NCI-H146 treated with DMSO at 0.1 percent for 48 hours (cell line): Measurements from ENCODE around the gene KSR2.

ENCODE experiments used
- DNase-seq: peaks from one replicate; lab custom pipeline; 2025; ENCODE audit not compliant: unreplicated experiment; lab: John Stamatoyannopoulos, UW

The KSR2 gene

GRCh38 chr12:117968151-117968789, 520 bp downstream of the KSR2 start:
- DNase-seq = peak; percentile 27

DNA sequence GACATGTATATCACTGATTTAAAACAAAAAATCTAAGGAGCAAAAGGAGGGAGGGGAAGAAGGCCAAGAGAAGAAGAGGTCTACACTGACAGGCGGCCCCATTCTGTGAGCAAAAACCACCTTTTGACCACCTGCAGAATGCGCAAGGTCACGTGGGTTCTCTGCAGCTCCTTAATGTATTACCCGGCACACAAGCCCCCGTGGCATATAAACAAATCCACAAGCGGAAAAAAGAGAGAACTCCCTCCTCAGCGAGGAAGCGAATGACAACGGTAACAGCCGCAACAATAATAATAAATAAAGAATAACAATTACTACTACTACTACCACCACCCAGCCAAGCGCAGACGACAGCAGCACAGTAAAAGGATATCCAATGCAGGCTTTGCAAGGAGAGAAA, 1.3 kb downstream of the KSR2 start:
- peak; percentile 27 for DNase-seq

- DNase-seq = no peak
Measured at GRCh38 chr12:117967043-117967442, 1.7 kb downstream of the KSR2 start.

DNA sequence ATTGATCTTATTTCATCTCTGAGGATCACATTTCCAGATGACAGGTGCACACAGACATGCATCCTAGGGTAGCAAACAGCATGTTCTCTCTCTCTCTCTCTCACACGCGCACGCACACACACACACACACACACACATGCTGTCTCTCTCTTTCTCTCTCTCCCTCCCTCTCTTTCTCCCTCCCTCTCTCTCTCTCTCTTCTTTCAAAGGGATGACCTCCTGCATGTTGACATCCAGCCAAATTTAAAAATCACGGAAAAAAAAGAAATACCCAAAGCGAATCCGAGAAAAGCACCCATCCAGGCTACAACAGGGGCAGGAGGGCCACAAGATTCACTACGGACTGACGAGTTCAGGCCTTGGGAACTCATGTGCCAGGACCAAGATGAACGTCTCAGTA, 2.3 kb downstream of the KSR2 start:
- peak; percentile 24 for DNase-seq

DNA sequence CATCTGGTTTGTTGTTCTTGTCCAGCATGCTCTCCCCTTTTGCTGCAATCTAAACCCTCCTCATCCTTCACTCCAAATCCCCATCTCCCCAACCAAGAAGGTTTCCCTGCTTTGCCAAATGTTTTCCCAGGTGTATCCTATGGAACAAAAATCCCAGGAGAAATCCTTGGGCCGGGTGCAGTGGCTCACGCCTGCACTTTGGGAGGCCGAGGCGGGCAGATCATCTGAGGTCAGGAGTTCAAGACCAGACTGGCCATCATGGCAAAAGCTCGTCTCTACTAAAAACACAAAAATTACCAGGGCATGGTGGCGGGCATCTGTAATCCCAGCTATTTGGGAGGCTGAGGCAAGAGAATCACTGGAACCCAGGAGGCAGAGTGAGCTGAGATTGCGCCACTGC, 5.0 kb downstream of the KSR2 start:
- no peak for DNase-seq

- no peak for DNase-seq
Measured at GRCh38 chr12:117936722-117937484, 31.9 kb downstream of the KSR2 start.

- no peak for DNase-seq
Measured at GRCh38 chr12:117933545-117933944, 35.2 kb downstream of the KSR2 start.

DNA sequence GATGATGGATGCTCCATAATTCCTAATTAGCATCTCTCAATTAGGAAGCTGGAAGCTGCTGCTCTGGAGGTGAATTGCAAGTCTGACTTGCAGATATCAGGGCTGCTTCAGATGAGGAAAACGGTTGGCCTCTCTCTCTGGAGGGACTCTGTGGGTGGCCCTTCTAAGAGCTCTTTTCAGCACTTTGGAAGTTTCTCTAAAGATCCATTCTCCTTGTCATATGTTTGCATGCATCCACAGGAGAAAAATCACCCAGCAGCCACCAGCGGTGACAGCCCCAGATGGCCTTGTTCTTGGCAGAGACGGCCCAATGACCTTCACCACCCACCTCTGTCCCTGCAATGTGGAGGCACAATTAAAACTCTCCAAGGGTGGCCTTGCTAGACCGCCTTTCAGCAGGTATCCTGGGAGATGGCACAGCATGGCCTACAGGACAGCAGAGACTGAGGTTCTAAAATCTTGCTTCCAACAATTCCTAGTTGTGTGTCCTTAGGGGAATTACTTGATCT, 42.3 kb downstream of the KSR2 start:
- no peak for DNase-seq

DNA sequence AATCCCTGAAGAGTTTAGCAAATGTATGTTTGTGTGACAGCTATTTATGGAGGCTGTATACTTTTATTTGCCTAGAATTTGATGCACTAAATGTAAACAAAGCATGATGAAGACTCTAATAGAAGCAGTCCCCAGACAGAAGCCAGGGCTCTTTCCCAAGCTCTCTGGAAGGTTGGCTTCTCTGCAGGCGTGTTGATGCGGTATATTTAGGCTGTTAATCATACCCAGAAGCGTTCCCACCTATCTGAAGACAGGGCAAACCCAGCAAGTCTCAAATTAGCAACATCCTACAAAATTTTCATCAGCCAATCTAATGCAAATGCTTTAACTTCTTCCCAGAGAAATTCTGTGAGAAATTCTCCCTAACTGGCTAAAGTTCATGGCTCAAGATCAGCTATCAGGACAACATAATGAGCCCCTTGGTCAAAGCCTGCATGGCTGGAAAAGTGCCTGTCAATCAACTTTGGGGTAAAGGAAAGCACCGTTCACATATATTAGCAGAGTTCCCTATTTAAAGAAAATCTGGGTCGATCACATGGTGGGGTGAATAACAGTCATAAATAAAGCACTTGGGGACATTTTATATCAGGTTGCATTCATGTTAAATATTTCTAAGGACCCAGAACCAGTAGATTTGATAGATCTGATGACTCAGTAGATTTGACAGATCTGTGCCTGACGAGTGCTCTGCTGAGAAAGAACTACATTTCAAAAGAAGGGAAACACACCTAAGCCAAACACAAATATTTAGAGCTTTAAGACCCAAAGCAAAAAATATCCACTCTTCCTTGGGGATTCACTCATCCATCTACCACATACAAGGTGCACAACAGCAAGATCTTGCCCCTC, 46.6 kb downstream of the KSR2 start:
- no peak for DNase-seq

DNA sequence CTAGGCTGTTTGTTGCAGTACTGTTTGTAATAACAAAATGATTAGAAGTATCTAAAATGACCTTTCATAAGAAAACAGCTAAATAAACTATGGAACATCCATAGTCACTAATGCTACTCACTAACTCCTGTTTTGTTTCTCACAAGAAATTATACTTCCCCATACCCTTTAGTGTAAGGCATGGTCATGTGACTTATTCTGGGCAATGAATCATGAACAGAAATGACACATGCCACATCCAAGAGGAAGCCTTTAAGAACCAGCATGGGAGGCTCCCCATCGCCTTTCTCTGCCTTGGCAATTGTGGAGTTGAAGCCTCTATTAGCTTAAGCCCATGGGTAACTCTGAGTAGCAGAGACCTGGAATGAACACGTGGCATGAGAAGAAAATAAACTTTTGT, 49.3 kb downstream of the KSR2 start:
- no peak for DNase-seq

DNA sequence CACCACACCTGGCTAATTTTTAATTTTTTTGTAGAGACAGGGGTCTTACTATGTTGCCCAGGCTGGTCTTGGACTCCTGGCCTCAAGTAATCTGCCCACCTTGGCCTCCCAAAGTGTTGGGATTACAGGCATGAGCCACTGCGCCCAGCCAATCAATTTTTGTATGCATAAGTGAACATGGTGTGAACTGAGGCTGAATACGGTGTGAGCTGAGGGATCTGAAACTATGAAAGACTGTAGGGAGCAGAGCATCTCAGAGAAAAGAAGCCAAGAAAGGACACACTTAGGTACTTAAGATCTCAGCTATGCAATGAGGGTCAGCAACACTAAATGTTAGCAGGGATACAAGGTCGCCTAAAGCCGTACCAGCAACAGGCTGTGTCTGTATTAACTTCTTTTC, 54.1 kb downstream of the KSR2 start:
- DNase-seq = no peak

- no peak for DNase-seq
Measured at GRCh38 chr12:117912756-117913155, 56.0 kb downstream of the KSR2 start.

DNA sequence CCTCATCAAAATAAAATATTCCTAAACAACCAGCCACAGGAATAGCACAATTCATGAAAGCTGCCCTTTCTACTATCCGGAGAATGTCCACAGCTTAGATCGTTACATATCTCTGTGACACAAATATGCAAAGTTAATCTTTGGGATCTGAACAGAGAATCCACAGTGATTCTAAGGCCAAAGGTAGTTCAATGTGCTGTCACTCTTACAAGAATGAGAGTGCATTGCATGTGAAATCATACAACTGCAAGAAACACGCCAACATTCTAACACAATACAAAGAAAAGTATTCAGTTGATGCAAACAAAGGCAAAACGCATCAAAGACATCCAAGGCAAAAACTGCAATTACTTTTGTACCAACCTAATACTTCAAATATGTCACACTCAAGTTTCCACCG, 60.4 kb downstream of the KSR2 start:
- DNase-seq = no peak

- peak; percentile 60 for DNase-seq
Measured at GRCh38 chr12:117907108-117907689, 61.6 kb downstream of the KSR2 start.

DNA sequence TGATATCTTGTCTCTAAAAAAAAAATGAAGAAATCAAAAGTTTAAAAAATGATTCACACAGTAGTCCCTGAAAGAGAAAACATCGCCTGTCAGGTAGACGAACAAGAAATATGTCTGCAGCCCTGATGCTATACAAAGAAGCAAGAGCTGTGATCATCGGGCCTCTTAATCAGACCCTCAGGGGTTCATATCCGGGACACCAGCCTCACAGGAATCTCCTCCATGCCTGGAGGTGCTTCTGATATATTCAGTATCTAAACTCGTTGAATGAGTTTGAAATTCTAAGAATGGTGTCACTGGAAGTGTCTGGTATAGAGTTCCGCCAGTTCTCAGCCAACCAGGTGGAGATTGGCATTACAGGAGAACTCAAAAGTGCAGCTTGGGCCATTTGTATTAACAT, 64.7 kb downstream of the KSR2 start:
- no peak for DNase-seq

- DNase-seq = no peak
Measured at GRCh38 chr12:117903110-117903840, 65.5 kb downstream of the KSR2 start.

- no peak for DNase-seq
Measured at GRCh38 chr12:117901631-117902030, 67.2 kb downstream of the KSR2 start.

- no peak for DNase-seq
Measured at GRCh38 chr12:117900561-117900960, 68.2 kb downstream of the KSR2 start.

DNA sequence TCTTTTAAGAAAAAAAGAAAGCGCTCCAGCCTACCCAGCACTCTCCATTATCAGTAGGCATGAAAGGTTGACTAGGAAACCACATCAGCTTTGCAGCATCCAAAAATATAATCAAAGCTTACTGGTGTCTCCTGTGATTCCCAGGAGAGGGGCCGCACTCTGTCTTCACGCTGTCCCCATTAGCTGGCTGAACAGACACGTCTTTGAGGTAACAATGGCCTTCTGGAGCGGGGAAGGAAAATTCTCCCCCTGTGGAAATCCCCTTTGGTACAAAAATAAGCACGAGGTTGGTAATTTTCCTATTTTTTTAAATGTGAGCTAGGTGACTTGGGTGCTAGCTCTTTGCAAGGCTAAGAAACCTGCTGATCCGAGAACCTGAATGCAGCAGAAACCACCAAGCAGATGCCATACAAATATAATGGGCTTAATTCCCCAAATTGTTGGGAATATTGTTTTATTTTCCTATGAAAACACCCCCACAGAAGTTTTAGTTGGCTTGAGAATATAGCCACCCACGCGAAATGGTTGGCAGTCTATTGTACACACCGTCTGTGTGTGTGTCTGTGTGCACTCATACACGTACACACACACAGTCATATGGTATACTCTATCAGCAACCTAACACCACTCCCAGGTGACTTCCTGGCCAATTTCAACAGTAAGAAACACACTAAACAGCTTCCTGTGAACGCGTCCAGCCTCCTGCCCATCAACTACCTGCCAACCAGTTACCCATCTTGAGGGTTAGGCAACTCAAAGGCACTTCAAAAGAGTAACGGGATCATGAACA, 71.2 kb downstream of the KSR2 start:
- DNase-seq = no peak

DNA sequence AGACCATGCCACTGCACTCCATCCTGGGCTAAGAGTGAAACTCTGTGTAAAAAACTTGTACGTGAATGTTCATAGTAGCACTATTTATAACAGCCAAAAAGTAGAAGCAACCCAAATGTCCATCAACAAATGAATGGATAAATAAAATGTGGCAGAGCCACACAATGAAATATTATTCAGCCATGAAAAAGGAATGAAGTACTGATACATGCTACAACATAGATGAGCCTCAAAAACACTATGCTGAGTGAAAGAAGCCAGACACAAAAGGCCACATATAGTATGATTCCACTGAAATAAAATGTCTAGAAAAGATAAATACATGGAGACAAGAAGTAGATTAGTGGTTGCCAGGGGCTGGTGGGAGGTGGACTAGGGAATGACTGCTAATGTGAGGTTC, 72.8 kb downstream of the KSR2 start:
- DNase-seq = no peak
